ENCODE data around the gene IGF1R. TPM values are rescaled to one million over a fixed set of nuclear protein-coding genes. Genes with fewer than 3 reads are reported as not detected.

IGF1R gene
- polyA plus RNA-seq, 4 donors: 25.1 to 53.9 (median 48.3) TPM

GRCh38 chr15:98872774-98873173 lies 224.4 kb downstream of the IGF1R start:
- DNase-seq (ENCODE audit: low read depth in 4 of 4, low spot score in 3 of 4): no peak

DNA sequence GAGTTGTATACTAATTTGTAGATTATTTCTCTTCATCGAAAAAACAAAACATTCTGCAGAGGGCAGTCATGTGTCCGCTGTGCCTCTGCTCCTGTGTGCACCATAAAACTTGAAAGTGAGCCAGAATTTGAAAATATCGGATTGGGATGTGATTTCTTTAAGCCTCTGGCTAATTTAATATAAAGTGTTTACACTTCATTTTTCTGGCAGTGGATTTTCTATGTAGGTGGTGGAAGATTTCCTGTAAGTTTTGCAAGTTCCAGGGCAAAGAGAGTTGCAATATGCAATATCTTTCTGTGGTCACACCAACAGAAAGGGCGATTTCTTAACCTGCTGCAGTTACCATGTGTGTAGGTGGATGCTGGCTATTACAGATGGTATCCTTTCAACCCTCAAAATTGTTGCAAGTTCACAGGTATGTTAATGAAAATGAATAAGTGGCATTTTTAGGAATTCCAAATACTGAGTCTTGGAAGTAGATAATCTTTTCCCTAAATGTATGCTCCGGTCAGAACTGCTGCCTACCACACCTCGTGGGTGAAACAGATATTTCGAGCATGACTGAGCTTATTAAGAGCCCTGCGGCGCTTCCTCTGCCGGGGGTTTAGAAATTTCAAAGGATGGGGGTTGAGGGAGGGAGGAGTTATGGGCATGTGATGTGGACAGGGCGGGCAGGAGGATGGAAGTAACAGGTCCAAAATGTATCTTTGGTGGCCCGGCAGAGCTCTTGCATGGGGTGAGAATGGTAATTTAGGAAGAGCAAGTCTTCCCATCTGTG lies 225.3 kb downstream of the IGF1R start:
- no peak for DNase-seq (ENCODE audit: low read depth in 4 of 4, low spot score in 3 of 4)

DNA sequence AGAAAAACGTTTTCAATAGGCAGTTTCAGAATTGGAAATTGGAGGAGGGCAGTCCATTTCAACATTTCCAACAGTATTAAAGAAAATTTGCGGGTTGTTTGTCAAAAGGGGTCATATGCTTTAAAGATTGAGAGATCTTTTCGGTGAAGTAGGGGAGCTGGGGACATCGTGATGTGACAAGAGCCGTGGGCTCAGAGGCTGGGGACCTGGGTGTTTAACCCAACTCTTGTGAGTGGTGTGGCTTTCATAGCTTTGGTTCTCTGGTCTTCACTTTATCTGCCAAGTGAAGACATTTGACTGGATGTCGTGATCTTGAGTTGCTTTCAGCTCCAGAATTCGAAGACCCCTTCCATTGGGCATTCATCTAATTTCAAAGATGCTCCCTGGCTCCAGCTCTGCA lies 226.0 kb downstream of the IGF1R start:
- DNase-seq (ENCODE audit: low read depth in 4 of 4, low spot score in 3 of 4): no peak

- no peak for DNase-seq (ENCODE audit: low read depth in 4 of 4, low spot score in 3 of 4)
These were observed 226.4 kb downstream of the IGF1R start for GRCh38 chr15:98874773-98875172.

DNA sequence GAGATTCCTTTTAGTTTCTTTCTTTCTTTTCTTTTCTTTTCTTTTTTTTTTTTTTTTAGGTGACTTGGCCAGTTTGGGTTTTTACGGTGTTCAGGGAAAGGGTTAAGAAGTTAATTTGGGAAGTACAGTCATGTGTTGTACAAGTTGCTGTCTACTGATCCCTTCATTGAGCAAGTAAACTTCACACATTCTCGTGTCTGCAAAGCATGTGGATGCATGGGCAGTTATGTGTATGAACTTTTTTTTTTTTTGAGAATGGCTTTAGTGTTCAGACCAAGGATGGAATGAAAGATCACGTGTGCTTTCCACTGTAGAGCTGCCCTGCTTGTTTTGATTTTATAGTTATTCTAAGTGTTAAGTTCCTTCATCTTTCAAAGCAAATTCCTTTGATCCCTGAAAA lies 227.0 kb downstream of the IGF1R start:
- DNase-seq (ENCODE audit: low read depth in 4 of 4, low spot score in 3 of 4): no peak

- no peak for DNase-seq (ENCODE audit: low read depth in 4 of 4, low spot score in 3 of 4)
These were observed 228.4 kb downstream of the IGF1R start for GRCh38 chr15:98876451-98877369.

DNA sequence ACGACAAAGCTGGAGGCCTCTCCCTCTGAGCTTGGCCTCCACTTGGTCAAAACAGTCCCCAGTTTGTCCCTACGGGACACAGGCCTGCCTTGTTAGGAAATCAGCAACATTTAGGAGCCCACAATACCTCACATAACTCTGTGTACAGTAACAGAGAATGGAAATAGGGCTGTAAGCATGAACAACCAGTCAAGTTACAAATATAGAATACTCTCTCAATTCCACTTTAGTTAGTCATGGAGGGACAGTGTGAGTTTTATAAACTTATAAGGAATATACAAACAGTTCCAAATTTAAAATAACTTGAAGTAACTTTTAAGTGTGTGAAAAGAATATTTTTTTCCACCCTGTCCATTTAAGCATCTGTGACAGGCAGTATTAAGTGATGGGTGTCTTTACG lies 229.8 kb downstream of the IGF1R start:
- no peak for DNase-seq (ENCODE audit: low read depth in 4 of 4, low spot score in 3 of 4)

DNA sequence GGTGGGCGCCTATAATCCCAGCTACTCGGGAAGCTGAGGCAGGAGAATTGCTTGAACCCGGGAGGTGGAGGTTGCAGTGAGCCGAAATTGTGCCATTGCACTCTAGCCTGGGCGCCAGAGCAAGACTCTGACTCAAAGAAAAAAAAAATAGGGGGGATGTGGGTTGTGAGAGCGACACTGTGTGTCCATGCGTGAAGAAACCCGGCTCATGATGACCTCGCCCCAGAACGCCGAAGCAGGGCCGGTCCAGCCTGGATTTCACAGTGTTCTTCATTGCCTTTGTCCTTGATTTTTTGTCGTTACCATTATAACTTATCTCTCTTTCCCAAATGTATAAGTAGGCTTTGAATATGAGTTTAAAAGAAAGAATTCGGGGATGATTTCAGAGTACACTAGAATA lies 230.5 kb downstream of the IGF1R start:
- DNase-seq (ENCODE audit: low read depth in 4 of 4, low spot score in 3 of 4): no peak

DNA sequence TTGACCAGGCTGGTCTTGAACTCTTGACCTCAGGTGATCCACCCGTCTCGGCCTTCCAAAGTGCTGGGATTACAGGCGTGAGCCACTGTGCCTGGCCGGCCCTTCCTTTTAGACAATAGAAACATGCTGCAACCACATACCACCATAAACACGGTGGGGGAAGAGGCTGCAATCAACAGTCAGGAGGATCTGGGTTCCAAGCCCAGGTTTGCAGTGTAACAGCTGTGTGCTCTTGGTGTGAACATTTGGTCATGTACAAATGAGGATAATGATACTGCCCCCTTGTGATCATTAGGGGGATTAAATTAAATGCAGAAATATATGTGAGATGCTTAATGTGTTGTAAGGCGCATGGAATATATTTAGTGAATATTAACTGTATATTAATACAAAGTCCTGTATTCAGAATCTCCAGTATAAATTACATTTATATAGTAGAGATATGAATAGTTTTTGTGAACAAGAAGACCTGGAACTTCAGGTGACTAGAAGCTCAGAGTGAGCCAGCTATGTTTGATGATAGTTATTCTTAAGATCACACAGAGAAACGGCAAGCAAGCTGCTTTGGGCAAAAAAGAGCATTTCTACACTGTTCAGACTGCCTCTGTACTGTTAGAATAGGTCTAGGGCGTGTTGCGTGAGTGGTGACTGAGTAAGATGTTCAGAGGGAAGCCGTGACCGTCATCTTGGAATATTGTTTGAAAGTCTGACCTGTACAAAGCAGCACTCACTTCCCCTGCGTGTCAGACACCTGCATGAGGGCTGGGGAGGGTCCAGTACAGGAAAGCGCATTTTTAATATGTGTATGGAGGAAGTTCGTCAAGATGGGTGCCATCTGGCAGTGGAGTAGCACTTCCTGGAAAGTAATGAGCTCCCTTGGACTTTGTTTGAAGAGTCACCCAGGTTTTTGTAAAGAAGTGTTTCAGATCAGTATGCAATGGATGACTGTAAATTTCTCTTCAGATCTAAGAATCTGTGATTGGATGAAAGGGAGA lies 233.5 kb downstream of the IGF1R start:
- peak in 1 of 4 donors; percentile 39 for DNase-seq (ENCODE audit: low read depth in 4 of 4, low spot score in 3 of 4)

DNA sequence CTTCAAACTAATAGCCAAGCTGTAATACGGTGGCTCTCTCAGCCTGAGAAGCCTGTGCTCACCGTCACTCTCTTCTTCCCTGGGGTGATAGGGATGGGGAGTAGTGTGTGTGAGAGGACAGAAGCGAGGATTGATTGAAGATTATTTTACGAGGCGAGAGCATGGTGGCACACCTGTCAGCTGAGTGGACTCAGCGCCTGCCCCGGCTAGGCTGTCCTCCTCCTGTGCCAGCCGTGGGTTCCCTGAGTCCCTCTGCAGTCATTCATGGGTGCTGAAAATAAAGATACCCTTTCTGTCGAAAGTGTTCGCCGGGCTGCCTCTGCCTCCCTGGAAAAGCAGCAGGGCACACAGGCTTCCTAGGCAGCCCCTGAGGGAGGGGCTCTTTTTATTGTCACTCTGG lies 235.1 kb downstream of the IGF1R start:
- DNase-seq (ENCODE audit: low read depth in 4 of 4, low spot score in 3 of 4): no peak

DNA sequence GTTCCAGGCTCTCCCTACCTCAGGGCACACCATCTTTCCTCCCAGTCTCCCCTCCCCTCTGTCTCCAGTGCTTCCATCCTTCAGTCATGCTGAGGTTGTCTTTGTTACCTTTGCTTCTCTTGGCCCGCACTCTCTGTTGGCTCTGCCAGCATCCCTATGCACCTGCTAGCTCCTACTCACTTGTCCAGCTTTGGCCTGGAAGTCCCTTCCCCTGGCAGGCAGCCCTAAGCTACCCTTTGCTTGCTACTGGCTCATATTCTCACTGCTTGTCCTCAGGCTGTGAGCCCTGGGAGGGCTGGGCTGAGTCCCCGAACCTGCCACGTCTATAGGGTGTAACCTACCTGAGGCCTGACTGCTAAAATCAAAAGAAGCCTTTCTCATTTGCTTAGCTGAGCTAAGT lies 236.6 kb downstream of the IGF1R start:
- no peak for DNase-seq (ENCODE audit: low read depth in 4 of 4, low spot score in 3 of 4)

GRCh38 chr15:98887976-98888375 lies 239.6 kb downstream of the IGF1R start:
- DNase-seq (ENCODE audit: low read depth in 4 of 4, low spot score in 3 of 4): no peak

- no peak for DNase-seq (ENCODE audit: low read depth in 4 of 4, low spot score in 3 of 4)
These were observed 240.6 kb downstream of the IGF1R start for GRCh38 chr15:98888820-98889479.

DNA sequence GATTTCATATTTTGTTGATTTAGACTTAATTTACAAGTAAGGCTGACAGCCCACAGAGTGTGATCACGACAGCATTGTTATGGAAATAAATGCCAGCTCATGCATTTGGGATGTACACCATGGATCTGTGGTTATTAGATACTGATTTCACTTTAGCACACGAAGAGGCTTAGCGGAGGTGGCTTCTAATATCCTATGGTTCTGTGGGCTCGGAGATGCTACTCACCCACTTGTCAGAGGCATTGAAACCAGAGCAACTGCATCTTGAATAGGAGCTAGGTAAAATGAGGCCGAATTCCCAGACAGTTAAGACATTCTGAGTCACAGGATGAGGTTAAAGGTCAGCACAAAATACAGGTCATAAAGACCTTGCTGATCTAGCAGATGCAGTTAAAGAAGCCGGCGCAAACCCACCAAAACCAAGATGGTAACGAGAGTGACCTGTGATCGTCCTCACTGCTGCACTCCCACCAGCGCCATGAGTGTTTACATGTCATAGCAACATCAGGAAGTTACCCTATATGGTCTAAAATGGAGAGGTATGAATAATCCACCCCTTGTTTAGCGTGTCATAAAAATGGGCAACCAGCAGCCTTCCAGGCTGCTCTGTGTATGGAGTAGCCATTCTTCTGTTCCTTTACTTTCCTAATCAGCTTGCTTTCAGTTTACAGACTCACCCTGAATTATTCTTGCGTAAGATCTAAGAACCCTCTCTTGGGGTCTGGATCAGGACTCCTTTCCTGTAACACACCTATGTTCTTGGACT lies 241.8 kb downstream of the IGF1R start:
- DNase-seq (ENCODE audit: low read depth in 4 of 4, low spot score in 3 of 4): no peak

GRCh38 chr15:98891301-98891700 lies 243.0 kb downstream of the IGF1R start:
- DNase-seq (ENCODE audit: low read depth in 4 of 4, low spot score in 3 of 4): no peak

DNA sequence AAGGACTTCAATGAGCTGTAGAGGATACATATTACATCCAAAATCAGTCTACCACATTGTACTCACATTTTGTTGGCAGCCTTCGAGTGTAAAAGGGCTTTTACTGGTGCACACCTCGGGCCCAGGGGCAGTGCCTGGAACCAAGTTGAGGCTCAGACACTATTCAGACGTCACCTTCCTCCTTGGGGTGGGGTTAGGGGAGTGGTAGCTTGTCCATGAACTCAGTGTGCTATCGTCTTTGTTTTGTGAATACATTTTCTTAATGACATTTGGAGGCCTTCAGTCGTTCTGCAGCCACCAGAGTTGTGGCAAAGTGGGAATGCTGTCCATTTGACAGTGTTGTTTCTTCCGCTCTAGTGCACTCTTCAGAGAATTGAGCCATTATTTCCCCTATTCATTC lies 245.1 kb downstream of the IGF1R start:
- no peak for DNase-seq (ENCODE audit: low read depth in 4 of 4, low spot score in 3 of 4)

- no peak for DNase-seq (ENCODE audit: low read depth in 4 of 4, low spot score in 3 of 4)
These were observed 246.0 kb downstream of the IGF1R start for GRCh38 chr15:98894312-98894711.

DNA sequence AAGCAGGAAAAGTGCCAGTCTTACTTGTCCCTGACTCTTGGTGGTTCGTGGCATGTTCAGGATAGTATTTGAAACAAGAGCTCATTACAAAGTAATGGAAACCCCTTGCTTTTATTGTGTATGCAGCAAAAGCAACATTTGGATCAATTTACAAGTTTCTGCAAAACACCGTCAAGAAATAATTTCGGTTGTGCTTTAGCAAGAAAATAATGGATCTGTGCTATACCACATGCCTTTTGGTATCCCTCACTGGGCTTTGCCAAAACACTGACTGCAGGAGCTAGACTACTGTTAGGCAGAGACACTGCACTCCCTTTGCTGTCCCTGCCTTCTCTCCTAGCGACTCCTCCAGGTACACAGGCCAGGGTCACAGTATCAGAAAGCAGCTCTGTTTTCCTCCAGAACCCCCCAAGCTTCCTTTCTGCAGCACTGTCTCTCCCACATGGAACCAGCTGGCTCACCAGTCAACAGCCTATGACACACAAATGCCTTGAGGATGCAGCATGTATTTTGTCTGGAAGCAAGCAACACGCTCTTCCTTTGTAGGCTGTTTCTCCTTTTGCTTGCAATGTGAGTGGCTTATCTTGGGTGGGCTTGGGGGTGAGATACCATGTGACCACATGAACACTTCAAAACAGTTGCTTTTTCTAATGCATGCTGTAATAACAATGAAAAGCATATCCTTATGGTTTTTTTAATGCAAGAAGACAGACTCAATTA lies 247.8 kb downstream of the IGF1R start:
- DNase-seq (ENCODE audit: low read depth in 4 of 4, low spot score in 3 of 4): no peak

Measured in left renal pelvis (tissue), 4 donors.